Stimulated activated naive CD4-positive, alpha-beta T cell treated with Interleukin-2 at 50 U/mL for 16 hours (primary cell): Measurements from ENCODE around the gene VSNL1.

Source experiments
- DNase-seq: peaks from one replicate; lab custom pipeline; 2025; lab: John Stamatoyannopoulos, UW

The VSNL1 gene

DNA sequence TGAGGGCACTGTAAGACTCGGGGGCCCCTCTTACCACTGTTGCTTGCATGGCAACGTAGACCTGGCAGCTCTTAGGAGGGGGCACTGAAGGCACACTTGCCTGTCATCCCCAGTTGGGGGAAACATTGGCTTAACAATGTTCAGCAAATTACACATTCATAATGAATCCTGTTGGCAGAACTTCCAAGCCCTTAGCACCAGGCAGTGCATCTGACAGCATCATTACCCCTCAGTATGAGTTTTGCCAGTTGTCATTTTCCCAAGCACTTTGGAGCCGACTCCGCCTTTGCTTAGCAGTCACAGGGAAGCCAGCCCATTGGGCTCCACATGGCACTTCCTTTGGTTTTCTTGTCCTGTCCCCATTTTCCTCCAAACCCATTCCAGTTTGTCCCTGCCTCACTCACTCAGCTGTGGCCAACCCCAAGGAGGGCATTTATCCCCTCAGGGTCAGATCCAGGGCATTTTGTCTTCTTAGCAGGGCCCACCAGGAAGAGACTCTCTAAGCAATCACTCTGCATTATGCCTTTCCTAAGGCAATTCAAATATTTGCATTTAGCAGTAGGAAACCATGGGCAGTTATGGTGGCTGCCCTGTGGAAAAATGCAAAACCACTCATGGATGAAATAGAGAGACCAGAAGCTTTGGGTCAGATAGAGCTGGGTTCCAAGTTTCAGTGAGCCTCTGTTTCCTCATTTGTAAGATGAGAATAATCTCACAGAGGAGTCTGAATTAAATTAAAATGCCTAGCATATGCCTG is 73.9 kb downstream of the VSNL1 start:
- DNase-seq, result no peak

DNA sequence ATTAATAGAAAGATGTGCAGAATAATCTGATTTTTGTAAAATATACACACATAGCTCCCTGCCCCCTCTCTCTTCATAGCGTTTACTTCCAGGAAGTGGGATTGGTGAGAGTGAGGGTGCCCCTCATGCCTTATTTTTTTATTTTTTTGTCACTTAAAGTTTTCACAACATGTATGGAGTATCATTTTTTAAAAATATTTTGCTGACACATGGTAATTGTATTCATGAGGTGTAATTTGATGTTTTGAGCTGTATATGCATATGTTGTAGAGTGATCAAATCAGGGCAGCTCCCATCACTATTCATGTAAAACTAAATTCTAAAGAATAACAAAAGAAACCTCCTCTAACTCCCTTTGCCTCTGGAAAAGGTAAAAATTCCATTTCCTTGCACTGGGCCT is 74.7 kb downstream of the VSNL1 start:
- DNase-seq, result no peak

DNA sequence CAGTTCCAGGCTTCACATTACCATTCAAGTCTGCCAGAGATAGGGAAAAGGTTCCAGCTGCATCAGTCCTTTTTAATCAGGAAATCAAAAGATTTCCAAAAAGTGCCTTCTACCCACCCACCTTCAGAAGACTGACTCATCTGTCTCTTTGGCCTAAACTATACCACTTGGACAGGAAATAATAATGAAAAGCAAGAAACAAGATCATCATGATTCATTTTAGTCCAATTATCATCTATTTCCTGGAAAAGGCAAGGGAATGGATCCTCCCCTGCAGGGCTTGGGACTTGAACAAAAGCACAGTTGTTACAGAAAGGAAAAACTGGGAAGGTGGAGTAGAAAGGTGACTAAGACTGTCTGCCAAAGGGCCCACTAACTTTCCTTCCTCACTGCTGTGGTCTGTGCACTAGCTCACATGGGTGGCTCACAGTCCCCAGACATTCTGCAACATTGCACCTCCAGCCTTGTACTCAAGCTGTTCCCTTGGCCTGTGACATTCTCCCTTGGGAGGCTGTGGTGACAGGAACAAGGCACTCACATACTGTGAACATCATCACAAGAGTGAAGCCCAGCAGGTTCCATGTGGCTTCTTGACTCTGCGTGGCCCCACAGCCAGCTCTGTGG is 75.3 kb downstream of the VSNL1 start:
- DNase-seq, result no peak

DNA sequence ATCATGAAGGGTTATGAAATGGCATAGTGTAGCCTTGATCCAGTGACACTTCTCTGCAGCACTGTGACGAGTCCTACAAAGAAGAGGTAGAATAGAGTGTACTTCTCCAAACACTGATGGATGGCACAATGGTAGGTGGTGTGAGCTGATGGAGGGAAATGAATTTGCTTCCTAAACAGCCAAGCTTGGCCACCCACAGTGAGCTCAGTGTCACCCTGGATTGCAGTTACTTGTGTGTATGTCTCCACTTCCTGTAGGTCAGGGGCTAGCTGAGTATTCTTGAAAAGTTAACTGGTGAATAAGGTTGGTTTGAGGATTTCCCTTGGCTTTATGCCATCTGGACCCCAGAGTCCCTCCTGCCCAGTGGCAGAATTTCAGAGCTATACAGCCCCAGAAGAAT is 75.9 kb downstream of the VSNL1 start:
- no peak for DNase-seq

DNA sequence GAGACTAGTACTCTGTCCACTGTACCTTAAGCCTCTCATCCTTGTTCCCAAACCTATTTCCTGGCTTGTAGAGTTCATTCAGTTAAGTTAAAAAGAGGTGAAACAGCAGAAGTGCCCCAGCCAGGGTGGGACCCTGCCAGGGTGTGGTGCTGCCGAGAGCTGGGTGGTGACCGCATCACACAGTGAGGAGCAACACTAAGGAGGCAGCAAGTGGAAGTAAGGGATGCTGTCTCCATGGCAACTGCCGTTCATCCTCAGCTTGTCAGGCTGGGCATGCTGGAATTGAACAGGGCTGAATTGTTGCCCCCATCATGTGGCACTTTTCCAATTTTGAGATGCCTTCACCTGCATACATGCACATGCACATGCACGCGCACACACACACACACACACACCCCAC is 77.0 kb downstream of the VSNL1 start:
- DNase-seq, result no peak

GRCh38 chr2:17617955-17618354 is 77.5 kb downstream of the VSNL1 start:
- no peak for DNase-seq

GRCh38 chr2:17620280-17620679 is 79.8 kb downstream of the VSNL1 start:
- no peak for DNase-seq

GRCh38 chr2:17620841-17621240 is 80.3 kb downstream of the VSNL1 start:
- no peak for DNase-seq

DNA sequence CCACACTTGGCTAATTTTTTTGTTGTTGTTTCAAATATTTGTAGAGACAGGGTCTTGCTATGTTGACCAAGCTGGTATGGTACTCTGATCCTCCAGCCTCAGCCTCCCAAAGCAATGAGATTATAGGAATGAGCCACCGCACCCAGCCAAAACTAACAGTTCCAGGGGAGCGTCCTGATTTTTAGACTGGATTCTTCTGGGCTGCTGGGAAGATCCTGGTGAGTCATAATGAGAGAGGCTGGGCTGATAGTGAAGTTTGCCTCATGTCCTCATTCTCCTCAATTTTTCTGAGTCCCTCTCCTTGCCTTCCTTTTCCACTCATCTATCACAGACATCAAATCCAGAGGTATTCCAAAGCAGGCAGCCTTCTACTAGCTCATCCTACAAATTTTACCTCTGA is 81.3 kb downstream of the VSNL1 start:
- DNase-seq, result no peak

GRCh38 chr2:17625446-17625845 is 85.0 kb downstream of the VSNL1 start:
- no peak for DNase-seq

DNA sequence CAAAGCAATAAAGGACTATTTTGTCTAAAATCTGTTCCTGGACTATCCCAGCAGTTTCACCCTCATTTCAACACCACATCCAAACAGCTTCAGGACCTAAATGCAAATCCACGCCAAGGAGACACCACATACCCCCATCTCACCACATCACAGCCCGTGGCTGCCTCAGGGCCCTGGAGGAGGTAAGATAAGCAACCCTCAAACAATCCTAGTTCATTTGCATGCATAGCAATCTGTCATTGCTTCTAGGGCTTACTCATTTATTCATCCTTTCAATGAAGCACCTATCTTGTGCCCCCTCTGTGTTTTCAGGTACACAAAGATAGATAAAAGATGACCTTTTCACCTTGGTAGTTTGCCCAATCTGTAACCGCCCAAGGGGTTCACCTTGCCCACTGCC is 86.5 kb downstream of the VSNL1 start:
- no peak for DNase-seq

GRCh38 chr2:17627434-17627833 is 86.9 kb downstream of the VSNL1 start:
- no peak for DNase-seq

- no peak for DNase-seq
Measured at GRCh38 chr2:17628349-17629261, 88.1 kb downstream of the VSNL1 start.

- DNase-seq, result no peak
Measured at GRCh38 chr2:17630089-17630488, 89.6 kb downstream of the VSNL1 start.

DNA sequence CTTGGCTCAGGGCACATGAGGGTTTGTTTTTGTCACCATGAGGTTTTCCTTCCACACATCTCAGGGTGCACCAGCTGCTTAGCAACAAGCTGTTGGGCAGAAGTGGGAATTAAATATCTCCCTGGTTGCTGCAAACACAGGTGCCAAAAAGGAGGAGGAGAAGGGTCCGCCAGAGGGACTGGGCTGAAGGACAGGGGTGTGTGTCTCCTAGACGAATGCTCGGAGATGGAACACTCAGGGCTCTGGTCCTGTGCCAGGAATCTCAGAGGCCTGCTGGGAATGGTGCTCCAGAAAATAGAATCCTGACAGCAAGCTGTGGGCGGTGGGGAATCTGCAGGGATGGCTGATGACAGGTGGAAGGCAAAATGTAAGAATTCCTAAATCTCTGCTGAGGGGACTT is 94.5 kb downstream of the VSNL1 start:
- DNase-seq, result no peak

GRCh38 chr2:17636257-17636656 is 95.8 kb downstream of the VSNL1 start:
- no peak for DNase-seq

- no peak for DNase-seq
Measured at GRCh38 chr2:17637131-17637906, 96.8 kb downstream of the VSNL1 start.

GRCh38 chr2:17638196-17638743 is 97.8 kb downstream of the VSNL1 start:
- DNase-seq, result no peak

DNA sequence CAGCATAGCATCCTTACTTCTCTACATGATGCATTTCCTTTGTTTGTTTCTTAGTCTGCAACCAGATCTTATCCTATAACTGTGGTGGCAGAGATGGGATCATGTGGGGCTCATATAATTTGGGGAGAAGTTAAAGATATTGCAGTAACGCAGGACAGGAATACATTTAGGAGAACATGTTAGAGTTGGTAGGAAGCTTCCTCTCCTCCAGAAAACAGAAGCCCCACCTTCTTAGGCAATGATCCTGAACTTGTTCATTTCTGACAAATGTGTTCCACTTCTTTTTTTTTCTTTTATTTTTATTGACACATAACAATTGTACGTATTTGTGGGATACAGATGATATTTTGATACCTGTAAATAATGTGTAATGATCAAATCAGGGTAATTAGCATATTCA is 99.9 kb downstream of the VSNL1 start:
- no peak for DNase-seq

- DNase-seq, result no peak
Measured at GRCh38 chr2:17643031-17643615, 102.6 kb downstream of the VSNL1 start.

GRCh38 chr2:17644997-17645720 is 104.7 kb downstream of the VSNL1 start:
- no peak for DNase-seq
